GM12878 (cell line): Measurements from ENCODE around the gene COL26A1.

Experiments used
- CBFB ChIP-seq: IDR thresholded peaks from 2 replicates; pipeline ENCODE4 v1.6.1; 2016; ENCODE audit warnings: antibody characterized with exemption, low read depth
- CTCF ChIP-seq, 3 experiments: IDR thresholded peaks in 2 of 3; conservative IDR thresholded peaks in 1 of 3; 2 replicates each; pipeline ENCODE4 v1.5.1; 2011; ENCODE audit warnings: low read depth in 3 of 3, low read length in 3 of 3, mild to moderate bottlenecking in 3 of 3, control low read depth in 2 of 3, moderate library complexity in 2 of 3, inconsistent platforms in 1 of 3, mixed read lengths in 1 of 3; ENCODE audit not compliant: control insufficient read depth in 2 of 3, insufficient read depth in 1 of 3; ENCODE audit errors: extremely low read depth in 1 of 3
- EGR1 ChIP-seq, 2 experiments: IDR thresholded peaks; 1 replicate in 1 of 2; 2 replicates in 1 of 2; pipeline ENCODE4 v1.6.1; 2011 to 2012; ENCODE audit warnings: low read depth in 2 of 2, low read length in 2 of 2, borderline replicate concordance in 1 of 2, mild to moderate bottlenecking in 1 of 2, moderate library complexity in 1 of 2
- KDM1A ChIP-seq: fragments of 200-600 bp; sonication (generic); IDR thresholded peaks from 2 replicates; pipeline ENCODE4 v1.6.1; 2016; ENCODE audit warnings: borderline replicate concordance
- MYC ChIP-seq: IDR thresholded peaks from 2 replicates; pipeline ENCODE4 v1.6.1; 2011; ENCODE audit warnings: mild to moderate bottlenecking, low read length, moderate library complexity, inconsistent platforms; ENCODE audit not compliant: insufficient read depth, insufficient replicate concordance, insufficient read length, severe bottlenecking
- SRF ChIP-seq, 2 experiments: IDR thresholded peaks; 2 replicates each; pipeline ENCODE4 v1.6.1; 2011; ENCODE audit warnings: low read depth in 2 of 2, low read length in 2 of 2, mild to moderate bottlenecking in 1 of 2, moderate library complexity in 1 of 2
- TF ChIP-seq, protein P1 (sequence below): IDR thresholded peaks from 2 replicates; pipeline ENCODE4 v1.6.1; 2011; ENCODE audit warnings: low read depth, mild to moderate bottlenecking, low read length, moderate library complexity, borderline replicate concordance; ENCODE audit errors: extremely low read depth

GRCh38 chr7:101390901-101391301, 28.2 kb downstream of the COL26A1 start:
- TF ChIP-seq, protein P1, sequence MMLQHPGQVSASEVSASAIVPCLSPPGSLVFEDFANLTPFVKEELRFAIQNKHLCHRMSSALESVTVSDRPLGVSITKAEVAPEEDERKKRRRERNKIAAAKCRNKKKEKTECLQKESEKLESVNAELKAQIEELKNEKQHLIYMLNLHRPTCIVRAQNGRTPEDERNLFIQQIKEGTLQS, result no peak
- no peak for TF ChIP-seq MYC
- no peak for TF ChIP-seq SRF (IDR thresholded peaks at IDR 0.05; ENCODE audit: low read depth in 2 of 2, low read length in 2 of 2)
- no peak for TF ChIP-seq CTCF (IDR thresholded peaks at IDR 0.05 in 2 of 3, conservative IDR thresholded peaks at IDR 0.05 in 1 of 3; ENCODE audit: control insufficient read depth in 2 of 3, extremely low read depth in 1 of 3, insufficient read depth in 1 of 3, low read depth in 3 of 3, low read length in 3 of 3)
- no peak for TF ChIP-seq KDM1A
- TF ChIP-seq CBFB, result peak; percentile 83; the same call in 1 of the 2 replicates
- TF ChIP-seq EGR1 (IDR thresholded peaks at IDR 0.05; ENCODE audit: borderline replicate concordance in 1 of 2, low read depth in 2 of 2, low read length in 2 of 2), result no peak
